Endodermal cell (in vitro differentiated cells): Measurements from ENCODE around the gene CRPPA. TPM values are rescaled to one million over a fixed set of nuclear protein-coding genes. Genes with fewer than 3 reads are reported as not detected.

Experiments
- DNase-seq: peaks from one replicate; pipeline ENCODE4 v3.0.0-alpha.2; 2017
- H3K27ac ChIP-seq: 2 replicates; pipeline ENCODE4 v1.5.1; 2013; ENCODE audit warnings: mild to moderate bottlenecking, low read depth, low read length, moderate library complexity
- H3K27me3 ChIP-seq: 2 replicates; pipeline ENCODE4 v1.6.1; 2013; ENCODE audit warnings: mild to moderate bottlenecking, low read length, moderate library complexity; ENCODE audit not compliant: insufficient read depth, control insufficient read depth, poor library complexity, severe bottlenecking
- H3K36me3 ChIP-seq: 2 replicates; pipeline ENCODE4 v1.7.0; 2013; ENCODE audit warnings: mild to moderate bottlenecking, low read length, moderate library complexity; ENCODE audit not compliant: control insufficient read depth, insufficient read depth
- H3K4me1 ChIP-seq: one replicate; pipeline ENCODE4 v1.7.0; 2013; ENCODE audit warnings: low read length; ENCODE audit not compliant: control insufficient read depth, insufficient read depth
- H3K4me3 ChIP-seq: 2 replicates; pipeline ENCODE4 v1.5.1; 2013; ENCODE audit warnings: mild to moderate bottlenecking, low read length, moderate library complexity
- H3K9ac ChIP-seq: 2 replicates; pipeline ENCODE4 v1.6.1; 2013; ENCODE audit warnings: mild to moderate bottlenecking, low read length, moderate library complexity; ENCODE audit not compliant: poor library complexity, severe bottlenecking; ENCODE audit errors: extremely low read depth
- H3K9me3 ChIP-seq: 2 replicates; pipeline ENCODE4 v1.6.1; 2013; ENCODE audit warnings: mild to moderate bottlenecking, low read length, moderate library complexity; ENCODE audit not compliant: control insufficient read depth
- H3K27ac Mint-ChIP-seq: 2 replicates; pipeline ENCODE4 v1.8.0; 2020; ENCODE audit warnings: mixed read lengths
- H3K27me3 Mint-ChIP-seq: 2 replicates; pipeline ENCODE4 v1.8.0; 2021; ENCODE audit warnings: mild to moderate bottlenecking, mixed read lengths; ENCODE audit not compliant: insufficient read depth
- H3K36me3 Mint-ChIP-seq: 2 replicates; pipeline ENCODE4 v1.8.0; 2020; ENCODE audit warnings: low read depth, mixed read lengths
- H3K4me1 Mint-ChIP-seq: 2 replicates; pipeline ENCODE4 v1.8.0; 2020; ENCODE audit warnings: mixed read lengths
- H3K4me3 Mint-ChIP-seq: 2 replicates; pipeline ENCODE4 v1.8.0; 2020; ENCODE audit warnings: mild to moderate bottlenecking, moderate library complexity, mixed read lengths
- H3K9me3 Mint-ChIP-seq: 2 replicates; pipeline ENCODE4 v1.8.0; 2020; ENCODE audit warnings: mild to moderate bottlenecking, mixed read lengths
- WGBS, 2 experiments: methylation state at CpG; one replicate each; pipeline versions ENCODE4 v1.1.5 to v1.1.7; 2013; ENCODE audit warnings: missing lambda C conversion rate in 2 of 2, mixed read lengths in 1 of 2; ENCODE audit not compliant: insufficient coverage in 1 of 2, insufficient read length in 1 of 2; 5-methylcytosine and 5-hydroxymethylcytosine counted together
- total RNA-seq, 2 donors: library from RNA; stranded (reverse); fragmentation: NEBNext Ultra II Directional in 1 of 2; extraction: Animal tissue kit (Norgen Biotek cat#: 25700) in 1 of 2; gene quantifications; 2 replicates in 1 of 2; 3 replicates in 1 of 2; pipeline ENCODE4 v1.2.1, GENCODE V29; 2021
- TF ChIP-seq, protein P1 (sequence below): fragments of 200-600 bp; sonication (generic); conservative IDR thresholded peaks from 2 replicates; pipeline ENCODE4 v1.5.0; 2021; ENCODE audit warnings: antibody characterized with exemption, mild to moderate bottlenecking

CRPPA gene
- total RNA-seq, 2 donors from 2014 or later = 3.7 to 5.4 TPM

DNA sequence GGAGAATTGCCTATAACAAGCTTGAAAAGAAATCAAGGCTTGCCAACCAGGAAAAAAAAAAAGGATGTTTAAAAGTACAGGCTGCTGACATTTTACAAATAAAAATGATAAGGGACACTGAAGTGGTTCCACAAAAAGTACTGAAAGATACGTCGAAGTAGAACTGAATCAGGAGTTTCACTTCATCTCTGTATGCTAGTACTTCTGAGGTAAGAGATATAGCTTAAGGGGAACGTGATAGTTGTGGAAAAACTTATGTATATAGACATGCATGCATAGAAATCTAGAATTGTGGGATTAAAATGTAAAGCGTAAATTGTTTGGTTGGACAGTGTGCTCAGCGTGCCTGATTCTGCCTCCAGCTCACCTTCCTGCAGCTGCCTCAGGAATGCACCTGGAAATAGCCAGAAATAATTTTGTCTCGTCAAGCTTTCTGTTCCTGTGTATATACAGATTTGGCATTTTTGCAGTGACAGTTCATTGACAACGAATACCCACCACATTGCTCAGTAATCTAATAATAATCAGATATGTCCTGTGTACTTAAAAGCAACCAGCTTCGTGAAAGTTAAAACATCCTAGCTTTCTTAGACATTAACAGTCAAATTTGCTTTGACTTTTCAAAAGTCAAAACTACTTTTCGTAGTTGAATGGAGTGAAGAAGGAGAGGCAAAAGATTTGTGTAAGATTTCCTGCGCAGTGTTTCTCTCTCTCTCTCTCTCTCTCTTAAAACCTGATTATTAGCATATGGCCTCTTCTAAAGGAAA is 42.8 kb upstream of the CRPPA start:
- 84 to 89% methylated on average over 8 to 9 of the region's 10 CpGs for WGBS, 2 experiments
- Mint-ChIP-seq H3K27me3 (no peaks in the 10 kb centered on the region), H3K4me3 (no peak overlapping the region), H3K9me3 (no peaks in the 10 kb centered on the region), H3K27ac (peak overlapping the region; percentile 58), H3K36me3 (no peaks in the 10 kb centered on the region), H3K4me1 (peaks cover 18% of the 10 kb centered on the region)
- Histone ChIP-seq H3K4me3 (no peak overlapping the region), H3K4me1 (peaks cover 3% of the 10 kb centered on the region), H3K27ac (no peak overlapping the region), H3K9ac (no peak overlapping the region), H3K9me3 (no peaks in the 10 kb centered on the region), H3K36me3 (no peaks in the 10 kb centered on the region), H3K27me3 (no peaks in the 10 kb centered on the region)
- no peak for DNase-seq
- TF ChIP-seq, protein P1, sequence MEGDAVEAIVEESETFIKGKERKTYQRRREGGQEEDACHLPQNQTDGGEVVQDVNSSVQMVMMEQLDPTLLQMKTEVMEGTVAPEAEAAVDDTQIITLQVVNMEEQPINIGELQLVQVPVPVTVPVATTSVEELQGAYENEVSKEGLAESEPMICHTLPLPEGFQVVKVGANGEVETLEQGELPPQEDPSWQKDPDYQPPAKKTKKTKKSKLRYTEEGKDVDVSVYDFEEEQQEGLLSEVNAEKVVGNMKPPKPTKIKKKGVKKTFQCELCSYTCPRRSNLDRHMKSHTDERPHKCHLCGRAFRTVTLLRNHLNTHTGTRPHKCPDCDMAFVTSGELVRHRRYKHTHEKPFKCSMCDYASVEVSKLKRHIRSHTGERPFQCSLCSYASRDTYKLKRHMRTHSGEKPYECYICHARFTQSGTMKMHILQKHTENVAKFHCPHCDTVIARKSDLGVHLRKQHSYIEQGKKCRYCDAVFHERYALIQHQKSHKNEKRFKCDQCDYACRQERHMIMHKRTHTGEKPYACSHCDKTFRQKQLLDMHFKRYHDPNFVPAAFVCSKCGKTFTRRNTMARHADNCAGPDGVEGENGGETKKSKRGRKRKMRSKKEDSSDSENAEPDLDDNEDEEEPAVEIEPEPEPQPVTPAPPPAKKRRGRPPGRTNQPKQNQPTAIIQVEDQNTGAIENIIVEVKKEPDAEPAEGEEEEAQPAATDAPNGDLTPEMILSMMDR = no peak

DNA sequence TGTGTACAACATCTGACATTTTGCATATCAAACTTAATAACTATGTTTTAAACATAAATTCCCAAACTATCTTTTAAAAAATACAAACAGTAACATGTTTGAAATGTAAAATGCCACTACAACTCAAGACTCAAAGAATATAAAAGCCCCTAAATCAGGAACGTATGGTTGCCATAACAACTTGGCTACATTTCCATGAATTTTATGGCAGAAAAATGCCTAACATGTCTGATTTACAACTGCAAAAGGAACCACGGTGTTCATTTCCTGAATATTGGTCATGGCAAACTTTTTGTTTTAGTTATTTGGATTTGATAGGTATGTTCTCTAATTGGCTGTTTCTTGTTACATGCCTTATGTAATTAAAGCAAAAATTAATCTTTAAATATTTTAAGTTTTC is 42.2 kb upstream of the CRPPA start:
- TF ChIP-seq, protein P1 = no peak
- peaks cover 18% of the 10 kb centered on the region for H3K4me1 Mint-ChIP-seq
- no peak overlapping the region for H3K4me3 Mint-ChIP-seq
- Histone ChIP-seq H3K9me3 (no peaks in the 10 kb centered on the region), H3K4me3 (no peak overlapping the region), H3K27ac (no peak overlapping the region), H3K27me3 (no peaks in the 10 kb centered on the region), H3K36me3 (no peaks in the 10 kb centered on the region), H3K4me1 (peaks cover 3% of the 10 kb centered on the region), H3K9ac (no peak overlapping the region)
- H3K27ac Mint-ChIP-seq = no peak overlapping the region
- 69 to 82% methylated on average over 2 of the region's 2 CpGs for WGBS, 2 experiments
- H3K27me3 Mint-ChIP-seq = no peaks in the 10 kb centered on the region
- H3K36me3 Mint-ChIP-seq = no peaks in the 10 kb centered on the region
- no peak for DNase-seq
- no peaks in the 10 kb centered on the region for H3K9me3 Mint-ChIP-seq

DNA sequence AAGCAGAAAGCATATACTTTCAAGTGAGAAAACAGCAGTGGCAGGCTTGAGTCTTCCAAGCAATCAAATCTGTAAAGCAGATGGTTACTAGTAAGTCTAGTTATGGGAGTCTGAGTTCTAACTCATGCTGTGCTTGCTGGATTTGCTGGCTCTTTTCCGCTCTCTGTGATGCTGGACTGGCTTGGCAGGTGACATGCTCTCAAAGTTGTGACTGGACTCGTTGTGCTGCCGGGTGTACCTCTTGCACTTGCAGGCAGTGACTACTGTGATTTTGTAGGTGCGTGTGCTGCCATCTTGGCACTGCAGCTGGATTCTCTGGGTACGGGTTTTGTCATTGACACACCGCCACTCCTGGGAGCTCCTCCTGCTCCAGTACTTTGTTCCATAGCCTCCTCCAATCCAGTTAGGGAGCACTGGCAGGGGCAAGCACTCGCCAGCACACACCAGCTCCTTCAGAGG is 41.1 kb upstream of the CRPPA start:
- no peaks in the 10 kb centered on the region for H3K9me3 Mint-ChIP-seq
- no peaks in the 10 kb centered on the region for H3K27me3 Mint-ChIP-seq

More for the DNA sequence above, 41.1 kb upstream of the CRPPA start:
- Histone ChIP-seq H3K4me1 (peaks cover 3% of the 10 kb centered on the region), H3K9ac (no peak overlapping the region), H3K36me3 (no peaks in the 10 kb centered on the region), H3K4me3 (no peak overlapping the region), H3K9me3 (no peaks in the 10 kb centered on the region), H3K27me3 (no peaks in the 10 kb centered on the region), H3K27ac (no peak overlapping the region)
- WGBS, 2 experiments = 90 to 96% methylated on average over 3 to 7 of the region's 7 CpGs
- Mint-ChIP-seq H3K4me1 (peaks cover 18% of the 10 kb centered on the region), H3K4me3 (no peak overlapping the region), H3K27ac (no peak overlapping the region), H3K36me3 (no peaks in the 10 kb centered on the region)
- TF ChIP-seq, protein P1 = no peak
- peak; percentile 47 for DNase-seq
